OCI-LY3 (cell line): ENCODE data around the gene FAM83B.

ENCODE experiments used
- H2AFZ ChIP-seq: fragments of 200-600, 300-600 bp; shearing (Covaris generic); 2 replicates; pipeline ENCODE4 v1.6.0; 2014; ENCODE audit warnings: antibody characterized with exemption, low read depth, low read length
- H3K27ac ChIP-seq: fragments of 200-600, 300-600 bp; sonication (generic); 2 replicates; pipeline ENCODE4 v1.5.1; 2014; ENCODE audit warnings: mild to moderate bottlenecking, low read length, moderate library complexity, mixed read lengths
- H3K27me3 ChIP-seq: fragments of 200-600, 300-600 bp; sonication (generic); 2 replicates; pipeline ENCODE4 v1.6.1; 2014; ENCODE audit warnings: low read depth, low read length, mixed read lengths
- H3K36me3 ChIP-seq: fragments of 200-600, 300-600 bp; sonication (generic); replicated peaks from 2 replicates; pipeline ENCODE3; 2014; ENCODE audit warnings: low read depth, low read length, mixed read lengths
- H3K4me1 ChIP-seq: fragments of 300-600, 200-600 bp; sonication (generic); 2 replicates; pipeline ENCODE4 v1.6.1; 2014; ENCODE audit warnings: low read length, mixed read lengths
- H3K4me2 ChIP-seq: fragments of 200-600, 300-600 bp; sonication (generic); 2 replicates; pipeline ENCODE4 v1.6.1; 2014; ENCODE audit warnings: low read length, mixed read lengths
- H3K4me3 ChIP-seq: fragments of 300-600, 200-600 bp; sonication (generic); 2 replicates; pipeline ENCODE4 v1.5.1; 2014; ENCODE audit warnings: antibody characterized with exemption, mild to moderate bottlenecking, low read length, moderate library complexity
- H3K79me2 ChIP-seq: fragments of 300-600, 200-600 bp; shearing (Covaris generic); 2 replicates; pipeline ENCODE4 v1.6.1; 2014; ENCODE audit warnings: mild to moderate bottlenecking, low read length, mixed read lengths
- H3K9ac ChIP-seq: fragments of 300-600, 200-600 bp; shearing (Covaris generic); 2 replicates; pipeline ENCODE4 v1.6.0; 2014; ENCODE audit warnings: mild to moderate bottlenecking, low read length, moderate library complexity
- H3K9me3 ChIP-seq: fragments of 200-600, 300-600 bp; shearing (Covaris generic); 2 replicates; pipeline ENCODE4 v1.6.1; 2014; ENCODE audit warnings: low read length, mixed read lengths; ENCODE audit not compliant: insufficient read depth
- H4K20me1 ChIP-seq: fragments of 200-600, 300-600 bp; sonication (generic); 2 replicates; pipeline ENCODE4 v1.6.1; 2016; ENCODE audit warnings: low read length, mixed read lengths; ENCODE audit not compliant: insufficient read depth
- CTCF ChIP-seq: fragments of 200-600, 300-600 bp; sonication (generic); IDR thresholded peaks from 2 replicates; pipeline ENCODE4 v1.5.1; 2014; ENCODE audit warnings: antibody characterized with exemption, low read length, low read depth
- EZH2phosphoT487 ChIP-seq: fragments of 200-600 bp; shearing (Covaris generic); IDR thresholded peaks from 2 replicates; pipeline ENCODE4 v1.6.1; 2018; ENCODE audit warnings: antibody characterized with exemption, mixed run types, low read depth

Gene FAM83B

GRCh38 chr6:54861905-54862616, 15.5 kb downstream of the FAM83B start:
- Histone ChIP-seq H3K36me3 (no peaks in the 10 kb centered on the region), H3K27me3 (no peaks in the 10 kb centered on the region), H4K20me1 (no peaks in the 10 kb centered on the region), H3K4me2 (no peak overlapping the region), H3K9ac (no peak overlapping the region), H3K9me3 (no peaks in the 10 kb centered on the region), H3K4me3 (no peak overlapping the region), H3K4me1 (no peaks in the 10 kb centered on the region), H2AFZ (no peak overlapping the region), H3K79me2 (no peaks in the 10 kb centered on the region), H3K27ac (no peak overlapping the region)
- no peak for TF ChIP-seq EZH2phosphoT487
- no peak for TF ChIP-seq CTCF

GRCh38 chr6:54864272-54864671, 17.7 kb downstream of the FAM83B start:
- no peaks in the 10 kb centered on the region for H3K9me3 ChIP-seq
- no peak overlapping the region for H3K9ac ChIP-seq
- no peaks in the 10 kb centered on the region for H3K27me3 ChIP-seq
- no peaks in the 10 kb centered on the region for H3K79me2 ChIP-seq
- H3K4me1 ChIP-seq: no peaks in the 10 kb centered on the region
- no peaks in the 10 kb centered on the region for H4K20me1 ChIP-seq
- no peaks in the 10 kb centered on the region for H3K36me3 ChIP-seq
- TF ChIP-seq EZH2phosphoT487 (no peak), CTCF (no peak)
- no peak overlapping the region for H2AFZ ChIP-seq
- no peak overlapping the region for H3K27ac ChIP-seq
- H3K4me2 ChIP-seq: no peak overlapping the region
- no peak overlapping the region for H3K4me3 ChIP-seq

- no peaks in the 10 kb centered on the region for H3K4me1 ChIP-seq
- no peak overlapping the region for H3K27ac ChIP-seq
- no peak overlapping the region for H3K4me2 ChIP-seq
- H3K4me3 ChIP-seq: no peak overlapping the region
- H3K9me3 ChIP-seq: no peaks in the 10 kb centered on the region
- no peaks in the 10 kb centered on the region for H3K79me2 ChIP-seq
- H3K36me3 ChIP-seq: no peaks in the 10 kb centered on the region
- H4K20me1 ChIP-seq: no peaks in the 10 kb centered on the region
- no peak overlapping the region for H2AFZ ChIP-seq
- H3K9ac ChIP-seq: no peak overlapping the region
- TF ChIP-seq EZH2phosphoT487 (no peak), CTCF (no peak)
- H3K27me3 ChIP-seq: peaks cover 8% of the 10 kb centered on the region; the same call in 1 of the 2 replicates
These were observed 18.6 kb downstream of the FAM83B start for GRCh38 chr6:54865091-54865631.

GRCh38 chr6:54868556-54868955, 22.0 kb downstream of the FAM83B start:
- H3K4me2 ChIP-seq: no peak overlapping the region
- no peak overlapping the region for H2AFZ ChIP-seq
- no peak overlapping the region for H3K27ac ChIP-seq
- no peak overlapping the region for H3K4me3 ChIP-seq
- H3K36me3 ChIP-seq: no peaks in the 10 kb centered on the region
- H3K9ac ChIP-seq: no peak overlapping the region
- no peaks in the 10 kb centered on the region for H3K9me3 ChIP-seq
- no peaks in the 10 kb centered on the region for H3K79me2 ChIP-seq
- H3K4me1 ChIP-seq: no peaks in the 10 kb centered on the region
- no peak for TF ChIP-seq CTCF
- TF ChIP-seq EZH2phosphoT487: no peak
- H3K27me3 ChIP-seq: peaks cover 17% of the 10 kb centered on the region
- no peaks in the 10 kb centered on the region for H4K20me1 ChIP-seq
